HFF-Myc (cell line): Measurements from ENCODE around the gene IMMP2L.

ENCODE experiments used
- DNase-seq: peaks from one replicate; pipeline ENCODE4 v3.0.0-alpha.2; 2011; ENCODE audit warnings: low read depth; ENCODE audit errors: extremely low read depth
- H3K4me3 ChIP-seq: replicated peaks from 2 replicates; pipeline ENCODE4 v1.5.1; 2011; ENCODE audit warnings: low read depth, mild to moderate bottlenecking, control low read depth, low read length
- TF ChIP-seq, protein P1 (sequence below): IDR thresholded peaks from 2 replicates; pipeline ENCODE4 v1.5.1; 2012; ENCODE audit warnings: mild to moderate bottlenecking, low read depth, low read length, control low read depth; ENCODE audit errors: missing control alignments

IMMP2L gene

GRCh38 chr7:111556977-111557376 is 5.3 kb downstream of the IMMP2L start:
- no peak for DNase-seq
- H3K4me3 ChIP-seq = no peak overlapping the region
- TF ChIP-seq, protein P1, sequence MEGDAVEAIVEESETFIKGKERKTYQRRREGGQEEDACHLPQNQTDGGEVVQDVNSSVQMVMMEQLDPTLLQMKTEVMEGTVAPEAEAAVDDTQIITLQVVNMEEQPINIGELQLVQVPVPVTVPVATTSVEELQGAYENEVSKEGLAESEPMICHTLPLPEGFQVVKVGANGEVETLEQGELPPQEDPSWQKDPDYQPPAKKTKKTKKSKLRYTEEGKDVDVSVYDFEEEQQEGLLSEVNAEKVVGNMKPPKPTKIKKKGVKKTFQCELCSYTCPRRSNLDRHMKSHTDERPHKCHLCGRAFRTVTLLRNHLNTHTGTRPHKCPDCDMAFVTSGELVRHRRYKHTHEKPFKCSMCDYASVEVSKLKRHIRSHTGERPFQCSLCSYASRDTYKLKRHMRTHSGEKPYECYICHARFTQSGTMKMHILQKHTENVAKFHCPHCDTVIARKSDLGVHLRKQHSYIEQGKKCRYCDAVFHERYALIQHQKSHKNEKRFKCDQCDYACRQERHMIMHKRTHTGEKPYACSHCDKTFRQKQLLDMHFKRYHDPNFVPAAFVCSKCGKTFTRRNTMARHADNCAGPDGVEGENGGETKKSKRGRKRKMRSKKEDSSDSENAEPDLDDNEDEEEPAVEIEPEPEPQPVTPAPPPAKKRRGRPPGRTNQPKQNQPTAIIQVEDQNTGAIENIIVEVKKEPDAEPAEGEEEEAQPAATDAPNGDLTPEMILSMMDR = no peak

DNA sequence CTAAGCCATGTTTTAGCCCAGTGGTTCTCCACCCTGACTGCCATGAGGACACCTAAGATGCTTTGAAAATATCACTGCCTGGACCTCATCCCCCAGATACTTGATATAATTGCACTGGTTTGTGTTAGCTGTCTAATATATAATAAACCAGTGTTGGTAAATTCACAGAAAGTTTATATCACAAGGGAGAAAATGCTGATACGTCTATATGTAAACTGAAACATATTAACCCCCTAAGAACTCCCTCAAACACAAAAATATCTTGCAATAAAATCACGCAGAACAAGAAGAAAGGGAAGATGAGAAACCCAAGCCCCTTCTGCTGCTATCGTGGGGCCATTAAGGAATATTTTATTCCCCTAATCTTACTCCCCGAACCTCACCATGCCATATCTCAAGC is 8.2 kb downstream of the IMMP2L start:
- DNase-seq = no peak

DNA sequence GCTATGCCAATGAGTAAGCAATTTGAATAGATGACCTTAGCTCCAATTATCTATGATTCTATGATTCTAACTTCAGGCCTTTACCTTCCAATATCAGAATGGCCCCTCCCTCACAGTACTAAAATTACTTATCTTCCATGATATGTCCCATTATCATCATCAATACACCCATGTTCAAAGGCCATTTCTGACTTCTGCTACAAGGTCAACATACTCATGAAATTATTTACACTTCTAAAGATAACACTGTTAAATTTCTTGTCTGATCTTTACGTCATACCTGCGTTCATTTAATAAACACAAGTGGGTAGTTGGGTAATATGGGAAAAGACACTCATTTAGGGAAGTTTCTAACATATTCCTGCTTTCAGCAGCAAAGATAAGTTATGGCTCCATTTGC is 21.2 kb downstream of the IMMP2L start:
- TF ChIP-seq, protein P1 = no peak
- no peak for DNase-seq
- no peak overlapping the region for H3K4me3 ChIP-seq

More for the DNA sequence above, 8.2 kb downstream of the IMMP2L start:
- TF ChIP-seq, protein P1 = no peak
- no peak overlapping the region for H3K4me3 ChIP-seq

GRCh38 chr7:111540199-111540815 is 22.0 kb downstream of the IMMP2L start:
- TF ChIP-seq, protein P1 = no peak

GRCh38 chr7:111537134-111537533 is 25.2 kb downstream of the IMMP2L start:
- no peak overlapping the region for H3K4me3 ChIP-seq
- no peak for DNase-seq
- TF ChIP-seq, protein P1 = no peak

More at GRCh38 chr7:111540199-111540815, 22.0 kb downstream of the IMMP2L start:
- no peak overlapping the region for H3K4me3 ChIP-seq
- no peak for DNase-seq

GRCh38 chr7:111535142-111535870 is 27.0 kb downstream of the IMMP2L start:
- no peak overlapping the region for H3K4me3 ChIP-seq
- no peak for DNase-seq
- TF ChIP-seq, protein P1 = no peak

DNA sequence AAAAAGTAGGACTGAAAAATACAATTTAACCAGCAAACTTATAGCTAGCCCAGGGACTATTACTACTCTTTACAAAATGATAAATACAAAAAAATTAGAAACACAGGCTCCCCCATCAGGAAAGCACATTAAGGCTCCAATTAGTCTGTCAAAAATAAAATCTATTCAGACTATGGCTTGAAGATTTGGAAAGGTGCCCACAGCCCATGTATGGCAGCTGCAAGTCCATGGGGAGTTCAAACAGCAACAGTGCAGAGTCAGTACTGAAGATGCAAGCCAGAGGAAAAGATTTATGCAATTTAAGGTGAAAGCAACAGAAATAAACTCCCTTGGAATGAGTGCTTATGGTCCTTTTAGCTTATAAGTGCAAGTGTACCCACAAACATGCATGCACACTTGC is 29.7 kb downstream of the IMMP2L start:
- H3K4me3 ChIP-seq = no peak overlapping the region
- no peak for DNase-seq
- TF ChIP-seq, protein P1 = no peak
